ENCODE results near the gene EFR3B. TPM values are rescaled to one million over a fixed set of nuclear protein-coding genes. Genes with fewer than 3 reads are reported as not detected.

EFR3B gene, protein sequence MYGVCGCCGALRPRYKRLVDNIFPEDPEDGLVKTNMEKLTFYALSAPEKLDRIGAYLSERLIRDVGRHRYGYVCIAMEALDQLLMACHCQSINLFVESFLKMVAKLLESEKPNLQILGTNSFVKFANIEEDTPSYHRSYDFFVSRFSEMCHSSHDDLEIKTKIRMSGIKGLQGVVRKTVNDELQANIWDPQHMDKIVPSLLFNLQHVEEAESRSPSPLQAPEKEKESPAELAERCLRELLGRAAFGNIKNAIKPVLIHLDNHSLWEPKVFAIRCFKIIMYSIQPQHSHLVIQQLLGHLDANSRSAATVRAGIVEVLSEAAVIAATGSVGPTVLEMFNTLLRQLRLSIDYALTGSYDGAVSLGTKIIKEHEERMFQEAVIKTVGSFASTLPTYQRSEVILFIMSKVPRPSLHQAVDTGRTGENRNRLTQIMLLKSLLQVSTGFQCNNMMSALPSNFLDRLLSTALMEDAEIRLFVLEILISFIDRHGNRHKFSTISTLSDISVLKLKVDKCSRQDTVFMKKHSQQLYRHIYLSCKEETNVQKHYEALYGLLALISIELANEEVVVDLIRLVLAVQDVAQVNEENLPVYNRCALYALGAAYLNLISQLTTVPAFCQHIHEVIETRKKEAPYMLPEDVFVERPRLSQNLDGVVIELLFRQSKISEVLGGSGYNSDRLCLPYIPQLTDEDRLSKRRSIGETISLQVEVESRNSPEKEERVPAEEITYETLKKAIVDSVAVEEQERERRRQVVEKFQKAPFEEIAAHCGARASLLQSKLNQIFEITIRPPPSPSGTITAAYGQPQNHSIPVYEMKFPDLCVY
- 0.24 and 0.50 TPM in 2 replicates for total RNA-seq

DNA sequence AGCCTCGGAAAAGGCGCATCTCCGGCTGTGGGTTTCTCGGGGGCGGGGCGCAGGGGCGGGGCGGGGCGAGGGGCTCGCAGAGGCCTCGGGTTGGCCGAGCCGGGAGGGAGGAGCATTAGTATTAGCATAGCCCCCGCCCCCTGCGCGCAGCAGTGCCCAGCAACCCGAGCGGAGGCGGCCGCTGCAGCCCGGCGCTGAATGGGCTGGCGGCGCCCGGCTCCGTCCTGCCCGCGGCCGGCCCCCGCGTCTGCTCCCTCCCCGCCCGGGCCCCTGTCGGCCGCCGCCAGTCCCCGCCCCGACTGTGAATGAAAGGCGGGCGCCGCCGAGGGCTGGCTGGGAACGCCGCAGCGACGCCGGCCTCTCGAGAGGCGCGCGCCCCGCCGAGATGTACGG, at the start of gene EFR3B:
EFR3B (plus strand) TSS at position 149 of the 393 bp plus-strand sequence; CDS start at position 386, 237 bp downstream.

DNA sequence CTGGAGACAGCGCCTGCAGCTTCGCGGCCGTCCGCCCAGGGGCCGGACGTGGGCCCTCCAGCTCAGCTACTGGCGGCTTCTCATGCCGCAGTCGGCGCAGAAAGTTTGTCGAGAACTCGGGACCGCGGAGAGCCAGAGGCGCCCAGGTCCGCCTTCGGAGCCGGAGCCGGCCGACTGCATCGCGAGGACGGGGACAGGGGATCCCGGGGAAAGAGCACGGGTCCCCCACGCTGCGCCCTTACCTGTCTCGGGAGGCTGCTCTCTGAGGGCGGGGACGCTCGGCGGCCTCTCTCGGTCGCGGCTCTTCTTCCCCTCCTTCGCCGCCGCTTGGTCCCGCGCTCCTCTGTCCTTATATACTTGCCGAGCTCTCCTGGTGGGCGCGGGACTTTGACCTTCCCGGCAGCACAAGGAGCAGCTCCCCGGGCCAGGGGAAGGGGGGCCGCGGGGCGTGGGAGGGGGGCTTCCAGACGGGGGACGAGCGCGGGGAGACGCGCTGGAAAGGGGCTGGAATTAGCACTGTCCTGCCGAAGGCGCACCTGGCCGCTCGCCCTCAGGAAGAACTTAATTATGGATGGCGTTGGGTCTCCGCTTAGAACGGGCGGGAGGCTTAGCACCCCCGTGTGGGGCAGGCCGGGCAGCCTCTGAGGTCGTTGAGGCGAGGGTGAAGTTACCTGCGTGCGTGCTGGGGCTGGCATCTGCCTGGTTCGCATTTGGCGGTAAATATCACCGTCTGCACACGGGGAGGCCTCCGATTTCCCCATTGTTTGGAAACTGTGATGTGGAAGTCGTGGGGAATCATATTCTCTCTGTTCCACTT, 126.6 kb downstream of the EFR3B start, which contains the start of gene POMC:
POMC (minus strand) TSS at position 325 of the 817 bp plus-strand sequence. CDS start 3,808 bp downstream, outside the sequence.

Other genes starting within 250 kb of the EFR3B start
- 26.8 and 48.0 TPM in 2 replicates for gene PTRHD1, start 248.7 kb upstream of the EFR3B start, total RNA-seq
- 5.8 and 12.5 TPM in 2 replicates for gene CENPO, start 248.7 kb upstream of the EFR3B start, total RNA-seq
- 61.9 and 66.8 TPM in 2 replicates for gene ADCY3, start 121.8 kb upstream of the EFR3B start, total RNA-seq
- gene DNAJC27, start 70.1 kb upstream of the EFR3B start, total RNA-seq, result 1.9 and 2.9 TPM in 2 replicates
- gene POMC, start 126.5 kb downstream of the EFR3B start, total RNA-seq, result 2.1 and 5.2 TPM in 2 replicates